Gastrocnemius medialis (tissue), 4 donors: ENCODE measurements around the gene MARCHF2.

Experiments
- POLR2A ChIP-seq, 2 donors: fragments of 450-650 bp; IDR thresholded peaks; one replicate each; pipeline ENCODE4 v1.6.1; 2017; ENCODE audit warnings: antibody characterized with exemption in 2 of 2, mild to moderate bottlenecking in 2 of 2, moderate library complexity in 2 of 2
- TF ChIP-seq, protein P1 (sequence below), 5 experiments: fragments of 450-650 bp in 3 of 5; fragments of 200-600 bp in 2 of 5; sonication (generic) in 2 of 5; IDR thresholded peaks in 4 of 5; conservative IDR thresholded peaks in 1 of 5; 1 replicate in 4 of 5; 2 replicates in 1 of 5; pipeline ENCODE4 v1.5.1; 2016 to 2019; ENCODE audit warnings: antibody characterized with exemption in 5 of 5, mild to moderate bottlenecking in 3 of 5, moderate library complexity in 3 of 5

DNA sequence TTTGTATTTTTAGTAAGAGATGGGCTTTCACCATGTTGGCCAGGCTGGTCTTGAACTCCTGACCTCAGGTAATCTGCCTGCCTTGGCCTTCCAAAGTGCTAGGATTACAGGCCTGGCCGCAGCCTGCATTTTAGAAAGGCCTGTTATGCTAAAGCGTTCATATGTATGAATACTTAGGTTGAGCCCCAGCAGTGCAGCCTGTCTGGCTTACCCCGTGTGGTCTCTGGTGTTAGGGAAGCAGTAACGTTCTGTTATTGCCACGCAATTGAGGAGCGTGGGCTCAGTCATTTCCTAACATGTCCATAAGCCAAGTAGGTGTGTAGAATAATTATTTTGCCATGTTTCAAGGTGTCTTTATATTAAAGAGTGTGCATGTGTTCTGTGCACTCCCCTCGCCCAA lies 46.0 kb downstream of the MARCHF2 start:
- TF ChIP-seq, protein P1, sequence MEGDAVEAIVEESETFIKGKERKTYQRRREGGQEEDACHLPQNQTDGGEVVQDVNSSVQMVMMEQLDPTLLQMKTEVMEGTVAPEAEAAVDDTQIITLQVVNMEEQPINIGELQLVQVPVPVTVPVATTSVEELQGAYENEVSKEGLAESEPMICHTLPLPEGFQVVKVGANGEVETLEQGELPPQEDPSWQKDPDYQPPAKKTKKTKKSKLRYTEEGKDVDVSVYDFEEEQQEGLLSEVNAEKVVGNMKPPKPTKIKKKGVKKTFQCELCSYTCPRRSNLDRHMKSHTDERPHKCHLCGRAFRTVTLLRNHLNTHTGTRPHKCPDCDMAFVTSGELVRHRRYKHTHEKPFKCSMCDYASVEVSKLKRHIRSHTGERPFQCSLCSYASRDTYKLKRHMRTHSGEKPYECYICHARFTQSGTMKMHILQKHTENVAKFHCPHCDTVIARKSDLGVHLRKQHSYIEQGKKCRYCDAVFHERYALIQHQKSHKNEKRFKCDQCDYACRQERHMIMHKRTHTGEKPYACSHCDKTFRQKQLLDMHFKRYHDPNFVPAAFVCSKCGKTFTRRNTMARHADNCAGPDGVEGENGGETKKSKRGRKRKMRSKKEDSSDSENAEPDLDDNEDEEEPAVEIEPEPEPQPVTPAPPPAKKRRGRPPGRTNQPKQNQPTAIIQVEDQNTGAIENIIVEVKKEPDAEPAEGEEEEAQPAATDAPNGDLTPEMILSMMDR (IDR thresholded peaks at IDR 0.05 in 4 of 5, conservative IDR thresholded peaks at IDR 0.05 in 1 of 5) = no peak
- no peak for TF ChIP-seq POLR2A (IDR thresholded peaks at IDR 0.05)
